Measurements from ENCODE around the gene MPDZ. TPM values are rescaled to one million over a fixed set of nuclear protein-coding genes. Genes with fewer than 3 reads are reported as not detected.

MPDZ gene
- total RNA-seq, 1 experiment from 2014 or later, result 0.12 TPM

- no TSS peak for BruUV-seq (replicated peaks)
- RAD21 ChIA-PET (ENCODE audit: low non-redundant PET in 1 of 2, low total read pairs in 2 of 2, uncharacterized antibody in 2 of 2, unreplicated experiment in 2 of 2), result no interaction called here
- Histone ChIP-seq H3K9me2 (ENCODE audit: insufficient read depth) (no peaks in the 10 kb centered on the region), H3K9ac (ENCODE audit: low read length) (no peak overlapping the region), H3K27ac (ENCODE audit: low read depth, low read length) (no peak overlapping the region), H4K20me1 (ENCODE audit: insufficient read depth) (no peaks in the 10 kb centered on the region), H3K27me3 (ENCODE audit: insufficient read depth, low read length) (peaks cover 16% of the 10 kb centered on the region), H3K4me1 (ENCODE audit: control insufficient read depth in 1 of 2, insufficient read depth in 2 of 2, low read length in 2 of 2) (no peaks in the 10 kb centered on the region), H3K4me3 (replicated peaks in 1 of 2; ENCODE audit: low read depth in 1 of 2, low read length in 2 of 2) (no peak overlapping the region), H3K4me2 (ENCODE audit: low read length) (no peak overlapping the region), H3K79me2 (ENCODE audit: insufficient read depth, low read length) (no peaks in the 10 kb centered on the region), H3K9me3 (ENCODE audit: control insufficient read depth in 1 of 2, insufficient read depth in 1 of 2, low read depth in 1 of 2, low read length in 2 of 2) (0 out of 4 replicates have a peak, but pooled peaks cover 0 to 4% of the 10 kb centered on the region in 2 experiments), H3K36me3 (ENCODE audit: control insufficient read depth in 1 of 2, insufficient read depth in 2 of 2, low read length in 2 of 2) (no peaks in the 10 kb centered on the region), H2AFZ (ENCODE audit: low read depth, low read length, poor library complexity, severe bottlenecking) (no peak overlapping the region)
- POLR2A ChIA-PET, result no interaction called here
- DNase-seq (ENCODE audit: low read depth, low spot score), result no peak
- TF ChIP-seq MAX (IDR thresholded peaks at IDR 0.05) (no peak), CTCF (IDR thresholded peaks at IDR 0.05 in 2 of 3, conservative IDR thresholded peaks at IDR 0.05 in 1 of 3; ENCODE audit: borderline replicate concordance in 1 of 3, insufficient read depth in 1 of 3, low read depth in 2 of 3, low read length in 2 of 3) (no peak), SIN3A (IDR thresholded peaks at IDR 0.05; ENCODE audit: low read depth) (no peak), SRF (IDR thresholded peaks at IDR 0.05; ENCODE audit: low read depth) (no peak), ZNF274 (IDR thresholded peaks at IDR 0.05; ENCODE audit: low read depth, low read length) (no peak), CEBPB (IDR thresholded peaks at IDR 0.05; ENCODE audit: low read depth) (no peak), JUND (IDR thresholded peaks at IDR 0.05) (no peak), TCF7L2 (IDR thresholded peaks at IDR 0.05; ENCODE audit: borderline replicate concordance, extremely low read depth, insufficient read depth, insufficient read length) (no peak)
- intact Hi-C loops (cut with micrococcal nuclease), result no loop called here
- CTCF ChIA-PET, result no interaction called here
- no peak for ATAC-seq
Observed at GRCh38 chr9:13166996-13167395, 112.5 kb downstream of the MPDZ start.

- no peaks in the 10 kb centered on the region for H4K20me1 ChIP-seq (ENCODE audit: insufficient read depth)
- no peak overlapping the region for H3K27ac ChIP-seq (ENCODE audit: low read depth, low read length)
- H3K27me3 ChIP-seq (ENCODE audit: insufficient read depth, low read length), result peaks cover 16% of the 10 kb centered on the region
- no peaks in the 10 kb centered on the region for H3K79me2 ChIP-seq (ENCODE audit: insufficient read depth, low read length)
- POLR2A ChIA-PET, result no interaction called here
- DNase-seq (ENCODE audit: low read depth, low spot score), result no peak
- H3K4me1 ChIP-seq (ENCODE audit: control insufficient read depth in 1 of 2, insufficient read depth in 2 of 2, low read length in 2 of 2), result no peaks in the 10 kb centered on the region
- intact Hi-C loops (cut with micrococcal nuclease), result no loop called here
- CTCF ChIA-PET, result no interaction called here
- TF ChIP-seq TCF7L2 (IDR thresholded peaks at IDR 0.05; ENCODE audit: borderline replicate concordance, extremely low read depth, insufficient read depth, insufficient read length) (no peak), POLR2A (IDR thresholded peaks at IDR 0.05; ENCODE audit: borderline replicate concordance, extremely low read depth, insufficient read depth, insufficient read length) (no peak)
- ATAC-seq, result no peak
- H3K4me3 ChIP-seq (replicated peaks in 1 of 2; ENCODE audit: low read depth in 1 of 2, low read length in 2 of 2), result no peak overlapping the region
- H3K9ac ChIP-seq (ENCODE audit: low read length), result no peak overlapping the region
- no peak overlapping the region for H3K4me2 ChIP-seq (ENCODE audit: low read length)
- no TSS peak for BruUV-seq (replicated peaks)
- no peaks in the 10 kb centered on the region for H3K9me2 ChIP-seq (ENCODE audit: insufficient read depth)
- RAD21 ChIA-PET (ENCODE audit: low non-redundant PET in 1 of 2, low total read pairs in 2 of 2, uncharacterized antibody in 2 of 2, unreplicated experiment in 2 of 2), result no interaction called here
- H2AFZ ChIP-seq (ENCODE audit: low read depth, low read length, poor library complexity, severe bottlenecking), result no peak overlapping the region
- 0 out of 4 replicates have a peak, but pooled peaks cover 0 to 4% of the 10 kb centered on the region in 2 experiments for H3K9me3 ChIP-seq (ENCODE audit: control insufficient read depth in 1 of 2, insufficient read depth in 1 of 2, low read depth in 1 of 2, low read length in 2 of 2)
- H3K36me3 ChIP-seq (ENCODE audit: control insufficient read depth in 1 of 2, insufficient read depth in 2 of 2, low read length in 2 of 2), result no peaks in the 10 kb centered on the region
Observed at GRCh38 chr9:13165956-13166355, 113.5 kb downstream of the MPDZ start.

Measured in HCT116 (cell line).